K562 (cell line): ENCODE data around the gene SKIDA1. TPM values are rescaled to one million over a fixed set of nuclear protein-coding genes. Genes with fewer than 3 reads are reported as not detected.

Experiments
- ASH1L ChIP-seq: fragments of 450-650 bp; IDR thresholded peaks from 2 replicates; pipeline ENCODE4 v1.6.1; 2018; ENCODE audit warnings: borderline replicate concordance, mild to moderate bottlenecking, low read depth; ENCODE audit not compliant: partially characterized antibody
- CREM ChIP-seq: IDR thresholded peaks from 2 replicates; pipeline ENCODE4 v1.6.1; 2014; ENCODE audit warnings: antibody characterized with exemption, low read depth
- CXXC5 ChIP-seq: fragments of 250-450 bp; sonication (Bioruptor Pico); IDR thresholded peaks from 2 replicates; pipeline ENCODE4 v1.8.0; 2022; ENCODE audit warnings: inconsistent platforms, mild to moderate bottlenecking, moderate library complexity
- DPF2 ChIP-seq: fragments of 450-650 bp; IDR thresholded peaks from 2 replicates; pipeline ENCODE4 v1.6.1; 2016
- GTF2E2 ChIP-seq: fragments of 200-800 bp; sonication (Bioruptor generic); IDR thresholded peaks from 2 replicates; pipeline ENCODE4 v1.6.1; 2016; ENCODE audit warnings: missing genetic modification characterization, missing compliant biosample characterization
- HDAC1 ChIP-seq, 2 experiments: fragments of 450-650 bp; IDR thresholded peaks; 2 replicates each; pipeline ENCODE4 v1.6.1; 2016 to 2017; ENCODE audit warnings: inconsistent platforms in 1 of 2, mild to moderate bottlenecking in 1 of 2, moderate library complexity in 1 of 2
- HMGXB4 ChIP-seq: sonication (generic); formaldehyde crosslinking; IDR thresholded peaks from 2 replicates; pipeline ENCODE4 v1.8.1; 2023; ENCODE audit warnings: mild to moderate bottlenecking, missing genetic modification reagents
- L3MBTL2 ChIP-seq: fragments of 450-650 bp; IDR thresholded peaks from 2 replicates; pipeline ENCODE4 v1.6.1; 2016; ENCODE audit warnings: mild to moderate bottlenecking, moderate library complexity
- POLR2A ChIP-seq: fragments of 450-650 bp; conservative IDR thresholded peaks from 2 replicates; pipeline ENCODE4 v1.6.1; 2016
- SPI1 ChIP-seq: IDR thresholded peaks from 2 replicates; pipeline ENCODE4 v1.6.1; 2011; ENCODE audit warnings: low read depth, low read length, control low read depth, borderline replicate concordance
- ZBTB40 ChIP-seq, 2 experiments: fragments of 450-650 bp in 1 of 2; sonication (generic) in 1 of 2; formaldehyde crosslinking in 1 of 2; IDR thresholded peaks; 2 replicates each; pipeline versions ENCODE4 v1.7.1 to v1.9.0; 2016 to 2022; ENCODE audit warnings: inconsistent platforms in 1 of 2, mild to moderate bottlenecking in 1 of 2, missing genetic modification reagents in 1 of 2
- ZC3H11A ChIP-seq: IDR thresholded peaks from 2 replicates; pipeline ENCODE4 v1.6.1; 2012; ENCODE audit warnings: low read depth, low read length, improper control_type of control experiment
- ZNF583 ChIP-seq: fragments of 250-450 bp; sonication (Bioruptor Pico); IDR thresholded peaks from 2 replicates; pipeline ENCODE4 v1.4.0; 2020
- polyA plus RNA-seq, 8 experiments: library from polyadenylated mRNA; depleted of rRNA in 4 of 8; stranded (reverse) in 5 of 8; unstranded in 3 of 8; fragments of >200 nt; fragmentation: Nextera tagmentation in 2 of 8; fragmentation: Illumina TruSeq in 1 of 8; extraction: Ambion mirVana in 2 of 8; extraction: Trizol in 1 of 8; gene quantifications; 2 replicates each; pipeline versions ENCODE4 v1.2.1 to v1.2.3, GENCODE V29; 2011 to 2014; ENCODE audit warnings: inconsistent platforms in 1 of 8, missing spikeins in 1 of 8
- total RNA-seq, 7 experiments: library from RNA; depleted of rRNA in 6 of 7; stranded (reverse); fragments of >200 nt in 6 of 7; fragmentation: Illumina TruSeq in 2 of 7; extraction: Trizol in 2 of 7; gene quantifications; 2 replicates each; pipeline versions ENCODE4 v1.2.1 to v1.2.3, GENCODE V29; 2011 to 2021; ENCODE audit warnings: low replicate concordance in 1 of 7
- TF ChIP-seq, protein P1 (sequence below): fragments of 250-450 bp; sonication (Bioruptor Pico); IDR thresholded peaks from 2 replicates; pipeline ENCODE4 v1.5.0; 2020; ENCODE audit warnings: mild to moderate bottlenecking

SKIDA1 gene
- total and polyA plus RNA-seq, 9 of the 15 experiments (the other 6 are each of a cell fraction or from before 2014, with no cell fraction given), result 0.05 to 1.1 (median 0.42) TPM

DNA sequence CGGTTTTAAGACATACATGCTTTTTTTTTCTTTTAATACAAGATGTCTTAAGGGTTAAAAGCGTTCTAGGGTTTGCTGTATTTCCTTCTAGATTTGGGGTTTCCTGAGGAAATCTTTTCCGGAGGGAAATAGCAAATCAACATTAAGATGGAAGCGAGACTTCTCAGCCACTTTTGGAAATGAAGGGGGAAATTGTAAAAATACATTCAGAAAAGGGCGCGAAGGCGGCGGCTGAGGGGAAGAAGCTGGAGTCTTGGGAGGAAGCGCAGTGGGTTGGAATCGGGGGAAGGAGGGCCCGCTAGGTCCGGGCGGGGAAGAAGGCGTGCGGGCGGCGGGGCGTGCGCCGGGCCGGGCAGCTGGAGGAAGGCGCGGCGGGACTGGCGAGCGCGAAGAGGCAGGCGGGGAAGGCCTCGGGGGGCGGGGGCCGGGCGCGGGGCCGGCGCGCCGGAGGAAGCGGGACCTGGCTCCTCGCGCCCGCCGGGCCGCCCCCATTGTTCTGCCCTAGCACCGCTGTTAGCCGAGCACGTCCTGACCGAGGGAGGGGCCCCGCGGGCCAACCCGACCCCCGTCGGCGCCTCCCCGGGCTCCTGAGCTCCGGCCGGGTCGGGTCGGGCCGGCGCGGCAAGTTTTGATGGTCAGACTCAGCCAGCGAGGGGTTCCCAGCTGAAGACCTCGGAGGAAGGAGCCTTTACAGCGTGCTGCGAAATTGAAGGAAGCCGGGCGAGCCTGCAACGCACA is 1.5 kb upstream of the SKIDA1 start (continued):
- TF ChIP-seq ZBTB40 (IDR thresholded peaks at IDR 0.05) (no peak), ZBTB40 (CRISPR knock-in tag; IDR thresholded peaks at IDR 0.05) (no peak), POLR2A (peak; percentile 62; the same call in 1 of the 2 replicates), CXXC5 (CRISPR knock-in tag) (peak; percentile 50; the same call in 1 of the 2 replicates), HDAC1 (IDR thresholded peaks at IDR 0.05) (peak in 1 of 2 experiments; percentile 47; a peak in 2 of 4 replicates), GTF2E2 (tag) (peak; percentile 81), L3MBTL2 (peak; percentile 70; the same call in 1 of the 2 replicates), ZC3H11A (no peak), SPI1 (peak; percentile 52; the same call in 1 of the 2 replicates), CREM (peak; percentile 9; the same call in 1 of the 2 replicates), HMGXB4 (CRISPR knock-in tag) (no peak), ASH1L (peak; percentile 19), ZNF583 (CRISPR knock-in tag) (no peak), DPF2 (peak; percentile 16; the same call in 1 of the 2 replicates)
- TF ChIP-seq, protein P1, sequence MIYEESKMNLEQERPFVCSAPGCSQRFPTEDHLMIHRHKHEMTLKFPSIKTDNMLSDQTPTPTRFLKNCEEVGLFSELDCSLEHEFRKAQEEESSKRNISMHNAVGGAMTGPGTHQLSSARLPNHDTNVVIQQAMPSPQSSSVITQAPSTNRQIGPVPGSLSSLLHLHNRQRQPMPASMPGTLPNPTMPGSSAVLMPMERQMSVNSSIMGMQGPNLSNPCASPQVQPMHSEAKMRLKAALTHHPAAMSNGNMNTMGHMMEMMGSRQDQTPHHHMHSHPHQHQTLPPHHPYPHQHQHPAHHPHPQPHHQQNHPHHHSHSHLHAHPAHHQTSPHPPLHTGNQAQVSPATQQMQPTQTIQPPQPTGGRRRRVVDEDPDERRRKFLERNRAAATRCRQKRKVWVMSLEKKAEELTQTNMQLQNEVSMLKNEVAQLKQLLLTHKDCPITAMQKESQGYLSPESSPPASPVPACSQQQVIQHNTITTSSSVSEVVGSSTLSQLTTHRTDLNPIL, result no peak
